ENCODE measurements around the gene CASQ1.

- TF ChIP-seq CTCF (IDR thresholded peaks at IDR 0.05) = no peak
- TF ChIP-seq POLR2A (IDR thresholded peaks at IDR 0.05) = no peak
Observed at GRCh38 chr1:160214481-160215140, 24.2 kb downstream of the CASQ1 start.
